Measurements from ENCODE around the gene NR2F2.
"Not testable (repeated sequence)": the region's sequence is repeated elsewhere in the genome, so short reads cannot be mapped to it uniquely, and the experiment has no call there.

The NR2F2 gene

GRCh38 chr15:96365781-96366525 is 35.5 kb downstream of the NR2F2 start:
- DNase-seq (ENCODE audit: low read depth, low spot score) = no peak

- DNase-seq (ENCODE audit: low read depth, low spot score) = no peak
These were observed 36.0 kb downstream of the NR2F2 start for GRCh38 chr15:96366526-96366877.

- DNase-seq (ENCODE audit: low read depth, low spot score) = no peak
These were observed 37.1 kb downstream of the NR2F2 start for GRCh38 chr15:96367311-96368200.

GRCh38 chr15:96369351-96369750 is 38.9 kb downstream of the NR2F2 start:
- no peak for DNase-seq (ENCODE audit: low read depth, low spot score)

- DNase-seq (ENCODE audit: low read depth, low spot score) = no peak
These were observed 39.5 kb downstream of the NR2F2 start for GRCh38 chr15:96369825-96370621.

GRCh38 chr15:96372554-96372953 is 42.1 kb downstream of the NR2F2 start:
- no peak for DNase-seq (ENCODE audit: low read depth, low spot score)

- no peak for DNase-seq (ENCODE audit: low read depth, low spot score)
These were observed 44.0 kb downstream of the NR2F2 start for GRCh38 chr15:96374499-96374898.

- DNase-seq (ENCODE audit: low read depth, low spot score) = not testable (repeated sequence)
These were observed 49.1 kb downstream of the NR2F2 start for GRCh38 chr15:96379592-96379991.

GRCh38 chr15:96381463-96381862 is 51.0 kb downstream of the NR2F2 start:
- no peak for DNase-seq (ENCODE audit: low read depth, low spot score)

- no peak for DNase-seq (ENCODE audit: low read depth, low spot score)
These were observed 54.7 kb downstream of the NR2F2 start for GRCh38 chr15:96385195-96385594.

GRCh38 chr15:96388673-96389072 is 58.2 kb downstream of the NR2F2 start:
- DNase-seq (ENCODE audit: low read depth, low spot score) = no peak
